Thyroid gland (tissue), 4 donors: ENCODE data around the gene VAV3. TPM values are rescaled to one million over a fixed set of nuclear protein-coding genes. Genes with fewer than 3 reads are reported as not detected.

ENCODE experiments used
- DNase-seq, 2 donors: peaks; one replicate each; pipeline ENCODE4 v3.0.0-alpha.2; 2019
- H3K27ac ChIP-seq, 3 donors: fragments of 200-600 bp; sonication (generic); 1 replicate in 2 of 3; 2 replicates in 1 of 3; pipeline ENCODE4 v1.5.1; 2016 to 2019; ENCODE audit warnings: mild to moderate bottlenecking in 1 of 3, moderate library complexity in 1 of 3
- H3K27me3 ChIP-seq: fragments of 200-600 bp; sonication (generic); one replicate; pipeline ENCODE4 v1.5.1; 2019
- H3K36me3 ChIP-seq, 2 donors: fragments of 200-600 bp; sonication (generic); one replicate each; pipeline ENCODE4 v1.5.1; 2016 to 2019
- H3K4me1 ChIP-seq, 2 donors: fragments of 200-600 bp; sonication (generic); one replicate each; pipeline ENCODE4 v1.5.1; 2017 to 2019
- H3K4me3 ChIP-seq, 3 donors: fragments of 200-600 bp; sonication (generic); replicated peaks in 1 of 3; 1 replicate in 2 of 3; 2 replicates in 1 of 3; pipeline ENCODE4 v1.5.1; 2016; ENCODE audit warnings: mild to moderate bottlenecking in 1 of 3
- H3K9me3 ChIP-seq: fragments of 200-600 bp; sonication (generic); one replicate; pipeline ENCODE4 v1.5.1; 2017
- POLR2A ChIP-seq, 2 donors: fragments of 450-650 bp; IDR thresholded peaks; one replicate each; pipeline ENCODE4 v1.6.1; 2017; ENCODE audit warnings: antibody characterized with exemption in 2 of 2, mild to moderate bottlenecking in 2 of 2, moderate library complexity in 1 of 2
- WGBS, 2 donors: methylation state at CpG; one replicate each; pipeline ENCODE4 v1.1.5; 2017; 5-methylcytosine and 5-hydroxymethylcytosine counted together
- intact Hi-C: fragments of 100-400 bp; cut with DNase I; formaldehyde crosslinking; loops from one replicate; pipeline ENCODE4 v1.15.1; 2023
- total RNA-seq, 4 donors: library from RNA; depleted of rRNA; stranded (reverse); fragments of >200 nt; gene quantifications; one replicate each; pipeline ENCODE4 v1.2.3, GENCODE V29; 2016
- TF ChIP-seq, protein P1 (sequence below), 6 experiments: fragments of 200-600 bp in 3 of 6; fragments of 450-650 bp in 3 of 6; sonication (generic) in 3 of 6; IDR thresholded peaks; one replicate each; pipeline ENCODE4 v1.5.1; 2016 to 2019; ENCODE audit warnings: antibody characterized with exemption in 6 of 6, mild to moderate bottlenecking in 2 of 6, inconsistent platforms in 1 of 6, moderate library complexity in 1 of 6

Gene VAV3
- total RNA-seq, 4 donors from 2014 or later = 14.8 to 22.8 (median 18.8) TPM

DNA sequence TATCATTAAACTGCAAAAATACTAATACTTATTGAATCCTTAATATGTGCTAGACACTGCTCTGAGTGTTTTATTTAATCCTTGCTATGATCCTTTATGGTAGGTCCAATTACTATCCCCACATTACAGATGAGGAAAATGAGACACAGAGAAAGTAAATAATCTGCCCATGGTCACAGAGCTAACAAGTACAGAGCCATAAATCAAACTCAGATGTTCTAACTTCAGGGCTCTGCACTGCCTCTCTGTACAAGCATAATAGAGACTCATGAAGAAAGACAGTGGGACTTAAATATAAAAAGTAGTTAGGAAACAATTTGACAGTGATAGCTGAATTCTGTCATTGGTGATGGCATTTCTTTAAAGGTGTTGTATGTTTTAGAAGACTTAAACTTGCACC lies 346.4 kb downstream of the VAV3 start:
- no peak for TF ChIP-seq POLR2A (IDR thresholded peaks at IDR 0.05)
- TF ChIP-seq, protein P1, sequence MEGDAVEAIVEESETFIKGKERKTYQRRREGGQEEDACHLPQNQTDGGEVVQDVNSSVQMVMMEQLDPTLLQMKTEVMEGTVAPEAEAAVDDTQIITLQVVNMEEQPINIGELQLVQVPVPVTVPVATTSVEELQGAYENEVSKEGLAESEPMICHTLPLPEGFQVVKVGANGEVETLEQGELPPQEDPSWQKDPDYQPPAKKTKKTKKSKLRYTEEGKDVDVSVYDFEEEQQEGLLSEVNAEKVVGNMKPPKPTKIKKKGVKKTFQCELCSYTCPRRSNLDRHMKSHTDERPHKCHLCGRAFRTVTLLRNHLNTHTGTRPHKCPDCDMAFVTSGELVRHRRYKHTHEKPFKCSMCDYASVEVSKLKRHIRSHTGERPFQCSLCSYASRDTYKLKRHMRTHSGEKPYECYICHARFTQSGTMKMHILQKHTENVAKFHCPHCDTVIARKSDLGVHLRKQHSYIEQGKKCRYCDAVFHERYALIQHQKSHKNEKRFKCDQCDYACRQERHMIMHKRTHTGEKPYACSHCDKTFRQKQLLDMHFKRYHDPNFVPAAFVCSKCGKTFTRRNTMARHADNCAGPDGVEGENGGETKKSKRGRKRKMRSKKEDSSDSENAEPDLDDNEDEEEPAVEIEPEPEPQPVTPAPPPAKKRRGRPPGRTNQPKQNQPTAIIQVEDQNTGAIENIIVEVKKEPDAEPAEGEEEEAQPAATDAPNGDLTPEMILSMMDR (IDR thresholded peaks at IDR 0.05) = no peak
- DNase-seq = no peak
- Histone ChIP-seq H3K27me3 (no peaks in the 10 kb centered on the region), H3K36me3 (no peaks in the 10 kb centered on the region), H3K27ac (no peak overlapping the region), H3K4me3 (no peak overlapping the region), H3K4me1 (no peaks in the 10 kb centered on the region), H3K9me3 (no peaks in the 10 kb centered on the region)
- intact Hi-C loops = no loop called here

DNA sequence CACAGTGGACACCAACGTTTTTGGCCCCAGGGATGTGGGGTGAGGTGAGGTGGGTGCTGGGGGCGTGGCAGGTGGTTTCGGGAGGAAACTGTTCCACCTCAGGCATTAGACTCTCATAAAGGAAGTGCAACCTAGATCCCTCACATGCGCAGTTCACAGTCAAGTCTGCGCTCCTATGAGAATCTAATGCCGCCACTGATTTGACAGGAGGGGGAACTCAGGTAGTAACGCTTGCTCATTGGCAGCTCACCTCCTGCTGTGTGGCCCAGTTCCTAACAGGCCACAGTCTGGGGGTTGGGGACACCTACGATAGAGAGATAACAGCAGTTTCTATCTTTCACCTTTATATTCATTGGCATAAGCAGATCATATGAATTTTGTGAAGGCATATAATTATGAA lies 347.1 kb downstream of the VAV3 start:
- intact Hi-C loops = no loop called here
- H3K27me3 ChIP-seq = no peaks in the 10 kb centered on the region
- H3K9me3 ChIP-seq = no peaks in the 10 kb centered on the region
- H3K4me1 ChIP-seq = no peaks in the 10 kb centered on the region
- DNase-seq = no peak
- no peak overlapping the region for H3K4me3 ChIP-seq
- no peaks in the 10 kb centered on the region for H3K36me3 ChIP-seq
- 89 to 92% methylated on average over 8 of the region's 8 CpGs for WGBS, 2 donors
- no peak overlapping the region for H3K27ac ChIP-seq
- no peak for TF ChIP-seq POLR2A (IDR thresholded peaks at IDR 0.05)
- TF ChIP-seq, protein P1 (IDR thresholded peaks at IDR 0.05) = no peak

DNA sequence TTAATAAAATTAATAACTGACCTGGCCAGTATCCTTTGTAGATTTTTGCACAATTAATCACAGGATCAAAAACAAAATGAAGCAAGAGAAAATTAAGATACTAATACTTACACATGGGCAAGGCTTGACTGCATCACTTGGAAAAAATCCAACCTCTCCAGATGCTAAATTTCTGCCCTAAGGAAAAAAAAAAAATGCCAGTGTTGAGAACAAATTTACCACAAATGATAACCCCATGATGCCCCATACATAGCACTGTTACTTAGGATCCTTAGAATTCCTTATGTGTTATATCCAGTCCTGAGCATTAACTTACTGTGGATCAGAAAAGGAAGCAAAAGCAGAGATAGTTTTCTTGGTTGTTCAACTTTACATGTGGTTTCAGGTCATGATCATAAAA lies 347.5 kb downstream of the VAV3 start:
- intact Hi-C loops = no loop called here
- Histone ChIP-seq H3K36me3 (no peaks in the 10 kb centered on the region), H3K27ac (no peak overlapping the region), H3K4me3 (no peak overlapping the region), H3K27me3 (no peaks in the 10 kb centered on the region), H3K9me3 (no peaks in the 10 kb centered on the region), H3K4me1 (no peaks in the 10 kb centered on the region)
- DNase-seq = no peak
- TF ChIP-seq POLR2A (IDR thresholded peaks at IDR 0.05) = no peak
- TF ChIP-seq, protein P1 (IDR thresholded peaks at IDR 0.05) = no peak

DNA sequence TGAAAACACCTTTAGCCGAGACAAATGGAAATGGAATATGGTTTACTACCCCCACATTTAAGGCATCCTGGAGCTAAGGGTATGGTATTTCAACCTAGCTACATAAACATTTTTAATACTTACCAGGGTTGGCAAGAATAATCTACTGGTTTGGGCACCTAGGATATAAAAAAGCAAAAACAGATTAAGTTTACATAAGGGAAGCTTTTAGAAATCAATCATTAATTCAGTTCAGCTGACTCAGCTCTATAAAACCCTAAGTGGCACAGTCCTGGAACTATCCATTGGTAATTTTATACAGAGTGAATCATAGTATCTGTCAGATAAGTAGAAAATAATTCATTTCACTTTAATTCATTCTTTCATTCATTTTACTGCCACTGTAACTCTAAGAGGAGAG lies 355.2 kb downstream of the VAV3 start:
- no peak overlapping the region for H3K4me3 ChIP-seq
- no peak overlapping the region for H3K27ac ChIP-seq
- intact Hi-C loops = no loop called here
- H3K4me1 ChIP-seq = no peaks in the 10 kb centered on the region
- no peak for TF ChIP-seq POLR2A (IDR thresholded peaks at IDR 0.05)
- TF ChIP-seq, protein P1 (IDR thresholded peaks at IDR 0.05) = no peak
- H3K9me3 ChIP-seq = no peaks in the 10 kb centered on the region
- no peaks in the 10 kb centered on the region for H3K36me3 ChIP-seq
- 97 to 98% methylated on average over 1 of the region's 1 CpG for WGBS, 2 donors
- no peaks in the 10 kb centered on the region for H3K27me3 ChIP-seq
- DNase-seq = no peak

DNA sequence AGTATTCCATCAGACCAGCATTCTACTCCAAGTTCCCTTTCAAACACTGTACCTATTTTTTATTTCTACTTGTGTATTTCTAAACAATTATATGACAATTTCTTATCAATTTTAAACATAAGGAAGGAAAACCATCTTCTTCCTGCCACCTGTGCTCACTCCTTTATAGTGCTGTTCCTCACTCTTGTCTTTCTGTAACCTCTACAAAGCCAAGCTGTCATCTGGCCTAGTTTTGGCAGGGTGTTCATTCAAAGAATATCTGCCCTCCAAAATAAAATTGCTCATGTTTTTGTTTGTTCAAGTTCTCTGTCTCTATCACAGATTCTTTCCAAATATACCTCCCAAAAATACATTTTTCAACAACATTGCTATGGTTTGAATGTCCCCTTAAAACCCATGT lies 360.2 kb downstream of the VAV3 start:
- no peaks in the 10 kb centered on the region for H3K9me3 ChIP-seq
- no peak overlapping the region for H3K4me3 ChIP-seq
- no peak for TF ChIP-seq POLR2A (IDR thresholded peaks at IDR 0.05)
- TF ChIP-seq, protein P1 (IDR thresholded peaks at IDR 0.05) = no peak
- no peaks in the 10 kb centered on the region for H3K4me1 ChIP-seq
- no peak for DNase-seq
- H3K27me3 ChIP-seq = no peaks in the 10 kb centered on the region
- intact Hi-C loops = no loop called here
- no peak overlapping the region for H3K27ac ChIP-seq
- H3K36me3 ChIP-seq = no peaks in the 10 kb centered on the region
